Common myeloid progenitor, CD34-positive (primary cell): ENCODE measurements around the gene C11orf91.

Source experiments
- CTCF ChIA-PET: fragments of 350-600 bp; sonication (Branson Sonifier 250); formaldehyde crosslinking; loops from one replicate; lab custom pipeline; 2021; ENCODE audit warnings: antibody characterized with exemption; lab: Charles Lee
- POLR2A ChIA-PET: fragments of 350-600 bp; sonication (Branson Sonifier 250); formaldehyde crosslinking; loops from one replicate; lab custom pipeline; 2021; ENCODE audit warnings: antibody characterized with exemption; lab: Charles Lee
- DNase-seq, 3 donors: peaks; one replicate each; pipeline versions ENCODE4 v3.0.0 to v3.0.0-alpha.2; 2013
- H3K27ac ChIP-seq, 2 experiments: 1 replicate in 1 of 2; 2 replicates in 1 of 2; pipeline ENCODE4 v1.7.0; 2013; ENCODE audit warnings: inconsistent platforms in 2 of 2, low read length in 2 of 2, mild to moderate bottlenecking in 2 of 2, low read depth in 1 of 2, moderate library complexity in 1 of 2; ENCODE audit not compliant: severe bottlenecking in 2 of 2, insufficient read depth in 1 of 2, poor library complexity in 1 of 2
- H3K27me3 ChIP-seq, 5 experiments: replicated peaks in 2 of 5; 1 replicate in 3 of 5; 2 replicates in 2 of 5; pipeline versions ENCODE4 v1.6.1 to v1.7.0; 2013; ENCODE audit warnings: low read length in 4 of 5, mild to moderate bottlenecking in 2 of 5, moderate library complexity in 2 of 5, inconsistent platforms in 1 of 5; ENCODE audit not compliant: insufficient read depth in 5 of 5, control insufficient read depth in 4 of 5
- H3K36me3 ChIP-seq, 4 experiments: 1 replicate in 2 of 4; 2 replicates in 2 of 4; pipeline versions ENCODE4 v1.6.1 to v1.7.0; 2013; ENCODE audit warnings: low read length in 3 of 4, control low read depth in 1 of 4, mild to moderate bottlenecking in 1 of 4; ENCODE audit not compliant: control insufficient read depth in 4 of 4, insufficient read depth in 4 of 4
- H3K4me1 ChIP-seq, 4 experiments: 1 replicate in 3 of 4; 2 replicates in 1 of 4; pipeline versions ENCODE4 v1.6.1 to v1.7.1; 2013; ENCODE audit warnings: low read length in 3 of 4, mild to moderate bottlenecking in 3 of 4, control low read depth in 1 of 4, inconsistent platforms in 1 of 4, moderate library complexity in 1 of 4; ENCODE audit not compliant: control insufficient read depth in 4 of 4, insufficient read depth in 4 of 4; ENCODE audit errors: control extremely low read depth in 1 of 4
- H3K4me3 ChIP-seq, 7 experiments: 1 replicate in 4 of 7; 2 replicates in 3 of 7; pipeline versions ENCODE4 v1.5.1 to v1.7.0; 2013; ENCODE audit warnings: mild to moderate bottlenecking in 7 of 7, low read length in 6 of 7, moderate library complexity in 6 of 7, inconsistent platforms in 2 of 7, low read depth in 2 of 7, control low read depth in 1 of 7; ENCODE audit not compliant: insufficient read depth in 4 of 7, control insufficient read depth in 1 of 7; ENCODE audit errors: extremely low read depth in 1 of 7
- H3K9me3 ChIP-seq, 5 experiments: 1 replicate in 4 of 5; 2 replicates in 1 of 5; pipeline versions ENCODE4 v1.6.1 to v1.7.1; 2013; ENCODE audit warnings: low read length in 4 of 5, mild to moderate bottlenecking in 2 of 5, inconsistent platforms in 1 of 5, low read depth in 1 of 5, moderate library complexity in 1 of 5; ENCODE audit not compliant: control insufficient read depth in 4 of 5, insufficient read depth in 2 of 5; ENCODE audit errors: control extremely low read depth in 1 of 5
- WGBS: methylation state at CpG from one replicate; pipeline ENCODE4 v1.1.5; 2013; ENCODE audit not compliant: insufficient coverage; 5-methylcytosine and 5-hydroxymethylcytosine counted together

Gene C11orf91

DNA sequence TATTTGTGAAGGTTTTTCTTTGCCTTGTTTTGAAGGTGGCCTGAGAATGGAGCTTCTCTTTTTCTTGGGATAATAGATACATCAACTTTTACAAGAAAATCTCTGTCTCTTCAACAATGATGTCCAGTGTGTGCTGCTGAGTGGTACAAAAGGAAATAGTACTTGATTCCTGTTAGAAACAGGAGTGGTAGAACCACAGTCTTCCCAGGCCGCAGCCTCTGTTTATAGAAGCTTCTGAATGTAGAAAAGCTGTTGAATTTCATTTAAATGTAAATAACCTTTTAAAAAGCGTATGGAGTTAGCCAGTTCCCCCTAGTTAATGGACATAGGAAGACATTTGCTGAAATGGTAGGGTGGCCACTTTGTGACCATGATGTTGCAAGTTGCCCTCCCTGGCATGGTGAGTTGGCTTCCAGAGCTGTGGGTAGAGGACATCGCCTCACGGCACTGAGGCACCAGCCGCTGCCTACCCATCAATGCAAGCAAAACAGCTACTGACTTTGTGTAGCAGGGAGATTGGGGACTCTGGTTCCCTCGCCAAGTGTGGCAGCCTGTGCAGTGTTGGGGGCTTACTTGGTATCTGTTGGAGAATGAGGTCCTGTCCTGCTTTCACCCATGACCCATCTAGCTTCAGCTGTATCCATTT lies 31.6 kb downstream of the C11orf91 start:
- peaks cover 0 to 3% (median 0%) of the 10 kb centered on the region in 5 experiments for H3K27me3 ChIP-seq
- CTCF ChIA-PET = interaction anchor here (0.9 to 1.1 kb wide), 2 partner anchors 20 to 28 kb away, joined by 3 read pairs; no protein-coding TSS in a partner anchor
- no peaks in the 10 kb centered on the region for H3K36me3 ChIP-seq
- no peak overlapping the region for H3K27ac ChIP-seq
- H3K4me1 ChIP-seq = no peaks in the 10 kb centered on the region
- H3K4me3 ChIP-seq = no peak overlapping the region
- WGBS = 98% methylated on average over 5 of the region's 6 CpGs
- no peak for DNase-seq
- POLR2A ChIA-PET = no interaction called here
- H3K9me3 ChIP-seq = no peaks in the 10 kb centered on the region

DNA sequence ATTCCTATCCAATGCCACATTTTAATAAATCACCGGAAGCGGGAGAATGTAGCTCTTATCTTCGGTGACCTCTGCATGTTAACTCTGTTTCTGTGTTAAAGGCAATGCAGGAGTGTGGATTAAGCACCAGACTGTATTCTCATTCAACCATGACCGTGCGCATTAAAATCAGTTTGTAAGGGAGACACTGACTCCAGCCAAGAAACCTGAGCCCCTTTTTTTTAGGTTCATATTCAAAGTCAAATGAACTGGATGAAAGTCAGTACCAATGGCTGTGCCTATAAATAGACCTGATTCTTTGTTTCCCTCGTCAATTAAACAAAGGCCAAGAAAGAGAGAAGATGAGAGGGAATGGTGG lies 32.2 kb downstream of the C11orf91 start:
- peaks cover 0 to 3% (median 0%) of the 10 kb centered on the region in 5 experiments for H3K27me3 ChIP-seq
- H3K27ac ChIP-seq = no peak overlapping the region
- H3K36me3 ChIP-seq = no peaks in the 10 kb centered on the region
- WGBS = 97% methylated on average over 4 of the region's 6 CpGs
- no peak for DNase-seq
- H3K4me3 ChIP-seq = no peak overlapping the region
- no peaks in the 10 kb centered on the region for H3K4me1 ChIP-seq
- ChIA-PET POLR2A (no interaction called here), CTCF (interaction anchor here (0.9 to 1.1 kb wide), 2 partner anchors 21 to 27 kb away, joined by 3 read pairs; no protein-coding TSS in a partner anchor)
- H3K9me3 ChIP-seq = no peaks in the 10 kb centered on the region

DNA sequence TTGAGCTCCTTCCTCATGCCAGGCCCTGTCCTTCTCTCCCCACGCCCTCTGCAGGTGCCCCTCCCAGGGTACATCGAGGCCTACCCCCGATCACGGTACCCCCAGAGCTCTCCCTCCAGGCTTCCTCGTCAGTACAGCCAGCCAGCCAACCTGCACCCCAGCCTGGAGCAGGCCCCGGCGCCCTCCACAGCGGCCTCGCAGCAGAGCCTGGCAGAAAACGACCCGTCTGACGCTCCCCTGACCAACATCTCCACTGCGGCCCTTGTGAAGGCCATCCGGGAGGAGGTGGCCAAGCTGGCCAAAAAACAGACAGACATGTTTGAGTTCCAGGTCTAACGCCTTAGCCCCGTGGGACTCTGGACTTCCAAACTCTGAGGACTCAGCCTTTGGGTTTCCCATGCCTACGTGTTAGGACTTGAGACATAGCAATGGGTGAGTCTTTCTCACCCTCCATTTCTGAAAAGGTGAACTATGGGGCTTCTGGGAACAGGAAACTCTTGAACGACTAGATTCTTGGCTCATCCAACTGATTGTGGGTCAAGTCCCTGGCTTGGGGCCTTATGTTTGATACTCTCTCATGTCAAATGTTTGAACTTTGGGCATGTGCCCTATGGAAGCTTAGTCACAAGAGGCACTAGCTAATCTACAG lies 32.7 kb downstream of the C11orf91 start:
- 96% methylated on average over 18 of the region's 18 CpGs for WGBS
- Histone ChIP-seq H3K9me3 (no peaks in the 10 kb centered on the region), H3K4me1 (no peaks in the 10 kb centered on the region), H3K27me3 (peaks cover 0 to 5% (median 0%) of the 10 kb centered on the region in 5 experiments), H3K4me3 (no peak overlapping the region), H3K27ac (no peak overlapping the region), H3K36me3 (no peaks in the 10 kb centered on the region)
- DNase-seq = no peak
- ChIA-PET POLR2A (no interaction called here), CTCF (no interaction called here)

DNA sequence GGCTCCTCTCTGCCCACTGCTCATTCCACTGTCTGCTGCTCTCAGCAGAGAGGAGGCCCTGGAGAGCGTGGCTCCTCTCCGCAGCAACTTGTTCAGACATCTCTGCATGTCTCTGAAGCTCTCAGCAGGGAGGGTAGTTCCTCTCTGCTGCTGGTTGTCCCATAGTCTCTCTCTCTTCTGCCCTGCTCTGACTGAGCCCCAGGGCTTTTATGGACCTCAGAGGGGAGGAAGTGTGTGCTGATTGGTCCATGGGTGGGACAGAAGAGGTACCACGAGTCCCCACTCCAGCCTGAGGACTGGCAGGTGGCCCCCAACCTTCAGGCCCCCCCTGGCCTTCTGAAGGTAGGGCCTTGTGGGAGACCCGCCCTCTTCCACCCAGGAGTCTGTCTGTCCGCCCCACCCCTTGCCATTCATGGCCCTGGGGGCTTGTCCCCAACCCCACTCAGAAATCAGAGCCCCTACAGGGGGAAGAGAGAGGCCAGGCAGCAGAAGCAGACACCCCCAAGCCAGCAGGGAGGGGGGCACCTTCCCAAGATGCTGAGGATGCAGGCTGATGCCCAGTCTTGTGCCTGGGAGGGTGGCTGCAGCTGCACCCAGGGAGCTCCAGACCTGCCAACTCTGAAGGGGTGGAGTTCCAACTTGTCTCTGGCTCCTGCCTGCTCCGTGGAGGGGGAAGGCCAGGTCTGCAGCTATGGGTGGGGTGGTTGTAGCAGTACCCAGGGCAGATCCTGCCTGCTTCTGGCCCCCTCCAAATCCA lies 35.1 kb downstream of the C11orf91 start:
- Histone ChIP-seq H3K9me3 (no peaks in the 10 kb centered on the region), H3K4me1 (no peaks in the 10 kb centered on the region), H3K36me3 (no peaks in the 10 kb centered on the region), H3K27ac (no peak overlapping the region), H3K27me3 (peaks cover 0 to 6% (median 0%) of the 10 kb centered on the region in 5 experiments), H3K4me3 (no peak overlapping the region)
- 96% methylated on average over 3 of the region's 6 CpGs for WGBS
- ChIA-PET POLR2A (interaction anchor here (0.6 kb wide), 1 partner anchor 372 kb away, joined by 3 read pairs; no protein-coding TSS in a partner anchor), CTCF (no interaction called here)
- no peak for DNase-seq

DNA sequence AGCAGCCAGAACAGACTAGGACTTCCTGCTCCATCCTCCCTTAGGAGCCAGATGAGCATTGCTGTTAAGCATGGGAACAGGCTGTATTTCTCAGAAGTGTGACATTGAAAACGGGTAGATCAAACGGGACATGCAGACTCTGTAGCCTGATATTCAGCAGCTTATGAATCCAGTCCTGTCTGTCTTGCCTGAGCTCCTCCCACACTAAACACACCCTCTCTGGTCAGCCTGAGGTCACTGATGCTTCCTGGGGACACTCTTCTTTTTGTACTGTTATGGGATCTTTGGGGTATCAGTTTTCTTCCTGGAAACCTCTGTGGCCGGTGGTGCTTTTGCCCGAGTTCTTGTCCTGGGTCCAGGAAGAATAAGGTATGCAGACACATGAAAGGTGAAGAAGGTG lies 35.8 kb downstream of the C11orf91 start:
- no peak for DNase-seq
- WGBS = 100% methylated on average over 2 of the region's 4 CpGs
- no peaks in the 10 kb centered on the region for H3K9me3 ChIP-seq
- no peak overlapping the region for H3K4me3 ChIP-seq
- ChIA-PET POLR2A (no interaction called here), CTCF (no interaction called here)
- no peaks in the 10 kb centered on the region for H3K36me3 ChIP-seq
- H3K27me3 ChIP-seq = peaks cover 0 to 6% (median 0%) of the 10 kb centered on the region in 5 experiments
- no peaks in the 10 kb centered on the region for H3K4me1 ChIP-seq
- no peak overlapping the region for H3K27ac ChIP-seq

DNA sequence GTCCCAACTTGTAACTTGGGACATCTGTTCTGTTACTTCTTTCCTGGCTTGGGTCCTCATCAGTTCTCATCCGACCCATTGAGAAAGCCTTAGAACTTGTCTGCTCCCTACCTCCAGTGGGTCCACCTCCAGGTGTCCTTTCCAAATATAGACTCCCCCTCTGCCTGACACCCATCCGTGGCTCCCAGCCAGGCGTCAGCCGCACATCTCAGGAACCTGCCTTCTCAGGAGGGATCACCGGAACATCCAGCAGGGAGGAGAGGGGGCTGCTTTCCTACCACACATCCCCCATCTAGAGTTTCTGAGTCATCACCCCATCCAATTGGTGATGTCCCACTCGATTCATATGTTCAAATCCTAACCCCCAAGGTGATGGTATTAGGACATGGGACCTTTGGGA lies 36.5 kb downstream of the C11orf91 start:
- no peak for DNase-seq
- POLR2A ChIA-PET = no interaction called here
- Histone ChIP-seq H3K27ac (no peak overlapping the region), H3K36me3 (no peaks in the 10 kb centered on the region), H3K9me3 (no peaks in the 10 kb centered on the region), H3K4me1 (no peaks in the 10 kb centered on the region), H3K27me3 (peaks cover 0 to 6% (median 0%) of the 10 kb centered on the region in 5 experiments), H3K4me3 (no peak overlapping the region)
- 100% methylated on average over 4 of the region's 6 CpGs for WGBS
- CTCF ChIA-PET = no interaction called here

DNA sequence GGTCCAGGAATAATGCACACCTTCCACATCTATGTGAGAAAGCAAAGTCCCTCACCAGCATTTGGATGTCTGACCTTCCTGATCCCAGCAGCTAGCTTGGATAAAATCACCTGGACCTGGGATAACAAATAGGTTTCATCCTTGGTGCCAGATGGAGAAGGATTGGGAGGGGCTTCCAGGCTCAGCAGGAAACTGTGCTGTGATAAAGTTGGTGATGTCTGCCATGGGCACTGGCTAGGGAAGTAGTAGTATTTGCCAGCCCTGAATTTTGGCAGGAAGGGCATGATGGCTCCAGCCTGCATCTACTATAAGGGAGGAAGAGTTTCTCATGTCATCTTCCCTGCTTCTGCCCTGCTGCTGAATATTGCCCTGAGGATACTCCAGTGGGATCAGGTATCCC lies 37.5 kb downstream of the C11orf91 start:
- ChIA-PET CTCF (no interaction called here), POLR2A (no interaction called here)
- no peaks in the 10 kb centered on the region for H3K4me1 ChIP-seq
- no peak for DNase-seq
- H3K27me3 ChIP-seq = peaks cover 0 to 6% (median 0%) of the 10 kb centered on the region in 5 experiments
- no peaks in the 10 kb centered on the region for H3K36me3 ChIP-seq
- H3K27ac ChIP-seq = no peak overlapping the region
- H3K4me3 ChIP-seq = no peak overlapping the region
- no peaks in the 10 kb centered on the region for H3K9me3 ChIP-seq
